Smooth muscle cell of bladder (primary cell): ENCODE results near the gene RBMY1D. TPM values are rescaled to one million over a fixed set of nuclear protein-coding genes. Genes with fewer than 3 reads are reported as not detected.

Experiments used
- total RNA-seq: library from RNA; depleted of rRNA; stranded (reverse); fragments of >200 nt; gene quantifications from 2 replicates; pipeline ENCODE4 v1.2.3, GENCODE V29; 2014

RBMY1D gene
- not detected in 2 replicates for total RNA-seq

GRCh38 chrY:21894426-21894825 lies at the start of gene RBMY1D:
TSS of gene RBMY1D (minus strand) at chrY:21894526. CDS start at chrY:21892513, 2,013 bp downstream.

GRCh38 chrY:21917932-21918331 lies 23.6 kb upstream of the RBMY1D start, which contains the start of gene RBMY1E:
TSS of gene RBMY1E (minus strand) at chrY:21918032. CDS start at chrY:21916054, 1,978 bp downstream.

Other genes with a start within 250 kb of the RBMY1D start
- gene RBMY1E, start 23.5 kb upstream of the RBMY1D start, total RNA-seq: not detected in 2 replicates